Mesenchymal stem cell (in vitro differentiated cells and primary cell): ENCODE data around the gene COL23A1.
A peak's percentile ranks its signal among the peaks of the same experiment; 100 is the strongest.

ENCODE experiments used
- DNase-seq: peaks from one replicate; pipeline ENCODE4 v3.0.0-alpha.2; 2013
- H2AFZ ChIP-seq: one replicate; pipeline ENCODE4 v1.6.1; 2013; ENCODE audit warnings: low read depth, mild to moderate bottlenecking, control low read depth, inconsistent platforms, low read length, moderate library complexity
- H2AK5ac ChIP-seq: 2 replicates; pipeline ENCODE4 v1.6.1; 2013; ENCODE audit warnings: low read length, moderate library complexity, mild to moderate bottlenecking, inconsistent platforms; ENCODE audit not compliant: severe bottlenecking
- H2BK120ac ChIP-seq: one replicate; pipeline ENCODE4 v1.6.1; 2013; ENCODE audit warnings: low read depth, mild to moderate bottlenecking, inconsistent platforms, low read length, moderate library complexity
- H2BK12ac ChIP-seq, 2 experiments: one replicate each; pipeline ENCODE4 v1.6.1; 2013; ENCODE audit warnings: inconsistent platforms in 2 of 2, low read length in 2 of 2, mild to moderate bottlenecking in 2 of 2, moderate library complexity in 2 of 2, control low read depth in 1 of 2
- H2BK15ac ChIP-seq: one replicate; pipeline ENCODE4 v1.6.1; 2013; ENCODE audit warnings: mild to moderate bottlenecking, low read depth, inconsistent platforms; ENCODE audit not compliant: poor library complexity, severe bottlenecking
- H2BK5ac ChIP-seq: 2 replicates; pipeline ENCODE4 v1.6.1; 2013; ENCODE audit warnings: low read depth, mild to moderate bottlenecking, low read length, control low read depth, inconsistent platforms; ENCODE audit not compliant: poor library complexity, severe bottlenecking
- H3K14ac ChIP-seq, 2 experiments: one replicate each; pipeline ENCODE4 v1.6.1; 2013; ENCODE audit warnings: inconsistent platforms in 2 of 2, low read length in 2 of 2, control low read depth in 1 of 2, mild to moderate bottlenecking in 1 of 2, moderate library complexity in 1 of 2
- H3K18ac ChIP-seq, 2 experiments: one replicate each; pipeline ENCODE4 v1.6.1; 2013; ENCODE audit warnings: inconsistent platforms in 2 of 2, low read length in 2 of 2, control low read depth in 1 of 2, low read depth in 1 of 2, mild to moderate bottlenecking in 1 of 2
- H3K23ac ChIP-seq, 2 experiments: one replicate each; pipeline ENCODE4 v1.6.1; 2013; ENCODE audit warnings: inconsistent platforms in 2 of 2, low read length in 2 of 2, mild to moderate bottlenecking in 2 of 2, moderate library complexity in 2 of 2, control low read depth in 1 of 2
- H3K27ac ChIP-seq: 2 replicates; pipeline ENCODE4 v1.5.1; 2013; ENCODE audit warnings: mild to moderate bottlenecking, moderate library complexity, low read length, control low read depth, inconsistent platforms; ENCODE audit not compliant: poor library complexity, severe bottlenecking
- H3K27me3 ChIP-seq, 2 experiments: 2 replicates each; pipeline versions ENCODE4 v1.6.1 to v1.7.0; 2013; ENCODE audit warnings: low read length in 2 of 2, mild to moderate bottlenecking in 2 of 2, moderate library complexity in 2 of 2, control low read depth in 1 of 2, inconsistent platforms in 1 of 2; ENCODE audit not compliant: control insufficient read depth in 1 of 2, insufficient read depth in 1 of 2
- H3K36me3 ChIP-seq, 2 experiments: 2 replicates each; pipeline versions ENCODE4 v1.6.1 to v1.7.0; 2013; ENCODE audit warnings: low read length in 2 of 2, control low read depth in 1 of 2, inconsistent platforms in 1 of 2, low read depth in 1 of 2, mild to moderate bottlenecking in 1 of 2; ENCODE audit not compliant: insufficient read depth in 2 of 2, control insufficient read depth in 1 of 2
- H3K4ac ChIP-seq, 2 experiments: one replicate each; pipeline ENCODE4 v1.6.1; 2013; ENCODE audit warnings: inconsistent platforms in 2 of 2, low read length in 2 of 2, mild to moderate bottlenecking in 2 of 2, moderate library complexity in 2 of 2, control low read depth in 1 of 2, low read depth in 1 of 2
- H3K4me1 ChIP-seq: 2 replicates; pipeline ENCODE4 v1.6.1; 2013; ENCODE audit warnings: low read depth, low read length, control low read depth; ENCODE audit not compliant: control insufficient read depth, insufficient read depth
- H3K4me2 ChIP-seq: 2 replicates; pipeline ENCODE4 v1.6.1; 2013; ENCODE audit warnings: low read length, mild to moderate bottlenecking, inconsistent platforms; ENCODE audit not compliant: poor library complexity, severe bottlenecking
- H3K4me3 ChIP-seq, 2 experiments: 2 replicates each; pipeline versions ENCODE4 v1.5.1 to v1.7.0; 2013; ENCODE audit warnings: low read length in 2 of 2, mild to moderate bottlenecking in 2 of 2, control low read depth in 1 of 2, low read depth in 1 of 2; ENCODE audit not compliant: insufficient read depth in 1 of 2
- H3K79me1 ChIP-seq: replicated peaks from 2 replicates; pipeline ENCODE4 v1.6.1; 2013; ENCODE audit warnings: mild to moderate bottlenecking, control low read depth, low read length, inconsistent platforms; ENCODE audit not compliant: poor library complexity, severe bottlenecking
- H3K9ac ChIP-seq: 2 replicates; pipeline ENCODE4 v1.7.0; 2013; ENCODE audit warnings: mild to moderate bottlenecking, low read length, moderate library complexity
- H3K9me3 ChIP-seq: 2 replicates; pipeline ENCODE4 v1.7.0; 2013; ENCODE audit warnings: mild to moderate bottlenecking, low read length; ENCODE audit not compliant: control insufficient read depth
- H4K8ac ChIP-seq: one replicate; pipeline ENCODE4 v1.6.1; 2013; ENCODE audit warnings: inconsistent platforms, mild to moderate bottlenecking, low read length, moderate library complexity
- H4K91ac ChIP-seq: one replicate; pipeline ENCODE4 v1.6.1; 2013; ENCODE audit warnings: mild to moderate bottlenecking, low read length, inconsistent platforms
- WGBS: methylation state at CpG from one replicate; pipeline ENCODE4 v1.1.7; 2013; ENCODE audit warnings: mixed read lengths; 5-methylcytosine and 5-hydroxymethylcytosine counted together

Gene COL23A1

GRCh38 chr5:178502401-178503100 is 87.6 kb downstream of the COL23A1 start:
- Histone ChIP-seq H3K4ac (no peak overlapping the region), H4K91ac (no peak overlapping the region), H2BK5ac (no peak overlapping the region), H2AK5ac (no peak overlapping the region), H2BK15ac (no peak overlapping the region), H3K23ac (no peak overlapping the region), H2AFZ (no peak overlapping the region), H3K27ac (no peak overlapping the region), H3K14ac (no peak overlapping the region), H3K18ac (no peak overlapping the region), H3K4me3 (no peak overlapping the region), H3K4me1 (no peaks in the 10 kb centered on the region), H3K9ac (no peak overlapping the region), H3K9me3 (peaks cover 5% of the 10 kb centered on the region), H3K36me3 (no peaks in the 10 kb centered on the region), H2BK120ac (no peak overlapping the region), H3K27me3 (no peaks in the 10 kb centered on the region), H2BK12ac (no peak overlapping the region), H3K79me1 (no peaks in the 10 kb centered on the region), H4K8ac (no peak overlapping the region), H3K4me2 (no peak overlapping the region)
- WGBS = 77% methylated on average over 18 of the region's 21 CpGs
- DNase-seq = peak; percentile 83

GRCh38 chr5:178499352-178499751 is 90.8 kb downstream of the COL23A1 start:
- WGBS = 89% methylated on average over 6 of the region's 6 CpGs

GRCh38 chr5:178496642-178497041 is 93.6 kb downstream of the COL23A1 start:
- Histone ChIP-seq H3K4me1 (no peaks in the 10 kb centered on the region), H3K36me3 (no peaks in the 10 kb centered on the region), H2BK12ac (no peak overlapping the region), H4K91ac (no peak overlapping the region), H3K79me1 (no peaks in the 10 kb centered on the region), H2AFZ (no peak overlapping the region), H3K27me3 (no peaks in the 10 kb centered on the region), H3K4me3 (no peak overlapping the region), H2BK5ac (no peak overlapping the region), H3K27ac (no peak overlapping the region), H3K4me2 (no peak overlapping the region), H3K14ac (no peak overlapping the region), H2BK15ac (no peak overlapping the region), H3K4ac (no peak overlapping the region), H3K23ac (no peak overlapping the region), H3K9ac (no peak overlapping the region), H4K8ac (no peak overlapping the region), H3K18ac (no peak overlapping the region), H3K9me3 (no peaks in the 10 kb centered on the region), H2BK120ac (no peak overlapping the region), H2AK5ac (no peak overlapping the region)
- 59% methylated on average over 1 of the region's 1 CpG for WGBS
- peak; percentile 18 for DNase-seq

More at GRCh38 chr5:178499352-178499751, 90.8 kb downstream of the COL23A1 start:
- Histone ChIP-seq H3K4me1 (no peaks in the 10 kb centered on the region), H2AK5ac (no peak overlapping the region), H4K91ac (no peak overlapping the region), H3K36me3 (no peaks in the 10 kb centered on the region), H3K23ac (no peak overlapping the region), H2BK5ac (no peak overlapping the region), H3K4me2 (no peak overlapping the region), H3K4me3 (no peak overlapping the region), H3K27me3 (no peaks in the 10 kb centered on the region), H3K27ac (no peak overlapping the region), H4K8ac (no peak overlapping the region), H2AFZ (no peak overlapping the region), H3K14ac (no peak overlapping the region), H2BK120ac (no peak overlapping the region), H2BK12ac (no peak overlapping the region), H3K79me1 (no peaks in the 10 kb centered on the region), H3K9me3 (no peaks in the 10 kb centered on the region), H3K18ac (no peak overlapping the region), H3K4ac (no peak overlapping the region), H3K9ac (no peak overlapping the region), H2BK15ac (no peak overlapping the region)
- DNase-seq = no peak

DNA sequence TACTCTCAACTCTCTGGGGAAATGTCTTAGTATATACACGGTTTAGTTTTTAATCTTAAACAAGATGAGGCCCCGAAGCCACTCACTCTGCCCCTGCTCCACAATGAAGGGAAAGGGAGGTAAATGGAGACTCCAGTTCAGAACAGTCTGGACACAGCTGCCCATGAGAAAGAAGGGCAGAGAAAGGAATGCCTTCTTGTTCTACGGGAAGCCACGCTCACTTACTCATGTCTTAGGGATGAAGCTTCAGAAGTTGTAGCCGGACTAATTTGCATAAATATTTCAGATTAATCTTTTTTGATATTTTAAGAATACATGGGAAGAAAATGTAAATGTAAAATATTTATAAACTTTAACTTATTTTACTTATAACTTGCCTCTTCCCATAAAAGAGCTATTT is 94.0 kb downstream of the COL23A1 start:
- Histone ChIP-seq H2BK120ac (no peak overlapping the region), H4K91ac (no peak overlapping the region), H3K14ac (no peak overlapping the region), H3K23ac (no peak overlapping the region), H4K8ac (no peak overlapping the region), H3K9me3 (peaks cover under 1% of the 10 kb centered on the region), H3K4me1 (no peaks in the 10 kb centered on the region), H3K4ac (no peak overlapping the region), H3K18ac (no peak overlapping the region), H2AFZ (no peak overlapping the region), H2BK12ac (no peak overlapping the region), H3K4me2 (no peak overlapping the region), H2BK15ac (no peak overlapping the region), H2BK5ac (no peak overlapping the region), H3K27me3 (no peaks in the 10 kb centered on the region), H2AK5ac (no peak overlapping the region), H3K4me3 (no peak overlapping the region), H3K36me3 (no peaks in the 10 kb centered on the region), H3K27ac (no peak overlapping the region), H3K9ac (no peak overlapping the region), H3K79me1 (no peaks in the 10 kb centered on the region)
- DNase-seq = no peak
- 88% methylated on average over 2 of the region's 5 CpGs for WGBS
